T-helper 2 cell treated with Interferon-gamma antibody and Interleukin-4, amounts not matched to agents 100 ng/mL and 5 ng/mL, for 36 hours (primary cell): Measurements from ENCODE around the gene PRMT3. TPM values are rescaled to one million over a fixed set of nuclear protein-coding genes. Genes with fewer than 3 reads are reported as not detected.

Source experiments
- intact Hi-C: fragments of 100-400 bp; cut with micrococcal nuclease; formaldehyde crosslinking; loops from one replicate; pipeline ENCODE4 v1.15.1; 2023
- total RNA-seq: library from RNA; stranded (reverse); gene quantifications from 2 replicates; pipeline ENCODE4 v1.2.3, GENCODE V29; 2022

Gene PRMT3
- total RNA-seq, 1 donor from 2014 or later, result 21.6 TPM

DNA sequence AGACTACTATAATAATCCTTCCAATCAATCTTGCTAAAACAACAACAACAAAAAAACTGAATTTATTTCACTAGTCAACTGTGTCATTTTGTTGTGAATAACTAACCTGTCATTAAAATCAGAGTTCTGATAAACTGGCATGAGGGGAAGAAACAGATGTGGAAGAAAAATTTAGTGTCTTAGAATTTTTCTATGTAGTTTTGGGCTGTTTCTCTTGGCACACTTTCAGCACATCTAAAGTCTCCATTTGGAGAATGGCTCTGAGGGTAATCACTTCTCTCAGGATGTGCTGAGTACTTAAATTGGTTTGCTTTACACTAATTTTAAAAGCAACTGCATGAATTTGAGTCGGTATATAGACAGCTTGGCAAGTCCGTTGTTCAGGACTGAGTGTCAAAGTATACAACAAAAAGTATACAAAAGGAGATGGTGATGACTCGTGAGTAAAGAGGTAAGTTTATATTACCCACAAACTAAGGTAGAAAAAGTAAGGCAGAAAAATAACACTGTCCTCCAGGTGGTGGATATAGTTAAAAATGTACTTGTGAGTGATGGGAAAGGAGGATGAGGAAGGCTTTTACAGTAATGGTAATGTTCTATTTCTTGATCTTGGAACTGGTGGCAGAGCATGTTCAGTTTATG, 13.8 kb upstream of the PRMT3 start:
- intact Hi-C loops, result no loop called here

DNA sequence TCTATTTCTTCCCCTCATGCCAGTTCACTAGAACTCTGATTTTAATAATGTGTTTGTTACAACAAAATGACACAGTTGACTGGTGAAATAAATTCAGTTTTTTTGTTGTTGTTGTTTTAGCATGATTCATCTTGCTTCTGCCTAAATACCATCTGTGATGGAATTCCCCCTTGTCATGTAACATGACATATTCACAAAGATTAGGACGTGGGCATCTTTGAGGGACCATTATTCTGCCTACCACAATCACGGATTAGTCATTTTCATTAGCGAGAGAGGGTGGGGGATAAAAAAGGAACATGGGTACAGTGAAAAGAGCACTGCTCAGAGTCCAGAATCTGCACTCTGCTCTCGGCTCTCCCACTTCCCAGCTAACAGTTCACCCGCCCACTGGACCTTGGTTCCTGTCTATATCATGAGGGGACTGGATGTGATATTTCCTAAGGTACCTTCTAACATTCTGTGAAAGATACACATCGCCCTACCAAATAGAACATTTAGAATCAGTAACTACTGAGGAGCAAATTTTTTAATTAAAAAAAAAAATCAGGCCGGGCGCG, 12.7 kb upstream of the PRMT3 start:
- intact Hi-C loops, result no loop called here

DNA sequence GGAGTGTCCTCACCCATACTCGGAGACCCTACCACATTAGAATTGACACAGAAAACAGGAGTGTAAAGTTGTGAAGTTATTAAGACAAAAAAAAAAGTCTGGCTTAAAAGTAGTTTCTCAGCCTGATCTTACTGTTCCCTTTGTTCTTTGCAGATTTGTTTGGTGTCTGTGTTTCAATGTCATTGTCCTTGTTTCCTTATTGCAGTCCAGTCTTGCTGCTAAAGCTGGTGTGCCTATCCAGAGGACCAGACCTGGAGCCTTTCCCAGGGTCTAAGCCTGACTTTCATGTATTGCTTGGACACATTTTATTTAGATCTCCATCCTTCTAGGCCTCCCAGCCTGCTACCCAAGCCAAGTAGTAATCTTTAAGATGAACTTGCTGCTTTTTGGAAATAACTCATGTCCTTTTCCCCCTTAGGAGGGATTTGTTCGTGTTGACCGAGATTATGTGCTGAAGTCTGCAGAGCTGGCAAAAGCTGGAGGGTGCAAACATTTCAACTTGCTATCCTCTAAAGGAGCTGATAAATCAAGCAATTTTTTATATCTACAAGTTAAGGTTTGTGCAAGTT, 11.3 kb upstream of the PRMT3 start:
- intact Hi-C loops, result no loop called here

DNA sequence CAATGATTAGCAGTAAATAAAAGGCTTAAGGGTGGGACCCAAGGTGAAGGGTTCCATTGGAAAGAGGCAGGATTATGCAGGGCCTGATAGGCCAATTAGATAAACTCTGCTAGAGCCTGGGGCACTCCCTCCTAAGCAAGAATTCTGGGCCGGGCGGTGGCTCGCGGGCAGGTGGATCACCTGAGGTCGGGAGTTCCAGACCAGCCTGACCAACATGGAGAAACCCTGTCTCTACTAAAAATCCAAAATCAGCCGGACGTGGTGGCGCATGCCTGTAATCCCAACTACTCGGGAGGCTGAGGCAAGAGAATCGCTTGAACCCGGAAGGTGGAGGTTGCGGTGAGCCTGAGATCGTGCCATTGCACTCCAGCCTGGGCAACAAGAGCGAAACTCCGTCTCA, 1.5 kb upstream of the PRMT3 start:
- intact Hi-C loops, result loop anchor here (2.0 to 5.0 kb wide), 2 partner anchors 673 to 1144 kb away; partner anchors contain the start of genes E2F8 and NAV2

DNA sequence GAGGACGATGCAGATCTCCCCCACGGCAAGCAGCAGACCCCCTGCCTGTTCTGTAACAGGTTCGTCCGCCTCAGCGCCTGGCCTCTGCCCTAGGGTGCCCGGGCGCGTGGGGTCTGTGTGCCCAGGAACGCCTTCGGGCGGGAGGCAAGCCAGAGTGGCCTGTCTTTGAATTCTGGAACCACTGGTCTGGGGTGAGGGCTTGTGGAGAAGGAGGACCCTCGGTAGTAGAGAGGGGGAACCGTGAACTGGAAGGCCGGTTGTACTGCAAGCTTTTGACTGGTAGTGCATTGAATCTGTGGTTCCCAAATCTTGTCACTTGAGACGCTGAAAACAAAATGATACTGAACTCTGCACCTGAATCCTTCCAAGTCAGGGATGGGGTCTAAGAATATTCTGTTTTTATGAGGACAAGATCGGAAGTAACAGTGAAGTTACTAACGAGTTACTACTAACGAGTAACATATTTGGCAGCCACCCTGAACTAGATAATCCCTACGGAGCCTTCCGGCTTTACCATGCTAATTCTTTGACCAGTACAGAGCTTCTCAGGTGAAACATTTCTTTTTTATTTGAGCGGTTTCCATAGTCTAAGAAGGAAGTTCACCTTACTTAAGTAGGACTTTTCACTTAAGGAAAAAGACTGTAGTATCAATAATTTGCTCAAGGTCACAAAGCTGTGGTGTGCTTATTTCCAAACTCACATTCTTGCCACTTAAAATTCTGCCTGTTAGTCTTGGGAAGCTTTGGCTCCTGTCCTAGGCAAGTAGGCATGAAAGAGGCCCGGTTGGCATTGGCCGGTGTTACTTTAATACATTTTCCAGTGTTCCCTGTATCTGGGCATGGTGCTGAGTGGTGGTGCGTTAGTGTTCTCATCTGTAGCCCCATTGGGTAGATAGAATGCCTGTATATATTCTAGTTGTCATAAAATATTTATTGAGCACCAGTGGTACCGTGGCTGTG, 860 bp downstream of the PRMT3 start:
- intact Hi-C loops, result loop anchor here (5.0 kb wide), 1 partner anchor 1146 kb away; the partner anchor contains the start of gene E2F8

DNA sequence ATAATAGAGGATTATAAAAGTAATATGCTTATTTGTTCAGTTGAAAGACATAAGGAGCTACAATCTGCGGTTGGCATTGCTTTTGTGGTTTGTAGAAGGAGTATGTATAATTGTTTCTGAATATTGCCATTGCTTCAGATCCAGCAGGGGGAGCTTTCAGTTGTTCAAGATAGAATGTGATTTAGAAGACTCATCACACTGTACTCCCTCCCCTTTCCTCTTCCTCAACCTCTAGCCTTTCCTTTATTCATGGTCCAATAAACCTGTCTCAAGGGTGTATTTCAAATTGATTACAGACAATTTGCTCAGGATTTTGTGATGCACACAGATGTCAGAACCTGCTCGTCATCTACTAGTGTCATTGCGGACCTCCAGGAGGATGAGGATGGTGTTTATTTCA, 9.8 kb downstream of the PRMT3 start:
- intact Hi-C loops, result loop anchor here (1.0 kb wide), 3 partner anchors 10 to 213 kb away; partner anchors contain the start of gene PRMT3

DNA sequence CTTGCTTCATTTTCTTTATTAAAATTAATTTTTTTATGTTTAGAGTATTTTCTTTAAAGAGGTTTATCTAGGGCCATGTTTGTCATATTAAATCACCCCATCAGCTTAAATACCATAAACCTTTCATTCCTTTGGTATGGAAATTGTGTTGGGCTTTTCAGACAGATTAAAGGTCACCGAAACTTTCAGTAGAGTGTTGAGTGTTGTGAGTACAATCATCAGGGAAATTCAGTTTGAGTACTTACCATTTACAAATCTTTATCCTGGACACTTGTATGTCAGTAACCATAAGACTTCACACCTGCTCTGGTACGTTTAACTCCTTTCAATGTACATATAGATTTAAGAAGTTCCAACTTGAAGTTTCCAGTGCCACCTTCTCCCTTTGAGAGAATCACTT, 12.0 kb downstream of the PRMT3 start:
- intact Hi-C loops, result no loop called here

DNA sequence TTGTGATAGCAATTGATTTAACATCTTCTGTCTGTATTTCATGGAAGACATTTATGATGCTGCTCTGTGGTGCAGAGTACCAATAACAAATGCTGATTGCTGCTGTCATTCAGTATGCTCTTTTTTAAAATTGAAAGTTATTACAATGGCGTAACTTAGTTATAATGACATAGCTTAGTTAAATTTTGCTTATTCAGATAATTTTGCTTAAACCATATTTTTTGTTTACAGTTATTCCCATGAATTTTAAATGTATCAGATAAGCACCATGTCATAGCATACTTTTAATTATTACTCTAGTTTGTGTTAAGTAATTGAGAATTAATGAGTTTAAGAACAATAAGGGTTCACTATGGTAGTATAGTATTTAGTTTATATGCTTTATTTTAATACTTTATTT, 15.5 kb downstream of the PRMT3 start:
- intact Hi-C loops, result no loop called here

DNA sequence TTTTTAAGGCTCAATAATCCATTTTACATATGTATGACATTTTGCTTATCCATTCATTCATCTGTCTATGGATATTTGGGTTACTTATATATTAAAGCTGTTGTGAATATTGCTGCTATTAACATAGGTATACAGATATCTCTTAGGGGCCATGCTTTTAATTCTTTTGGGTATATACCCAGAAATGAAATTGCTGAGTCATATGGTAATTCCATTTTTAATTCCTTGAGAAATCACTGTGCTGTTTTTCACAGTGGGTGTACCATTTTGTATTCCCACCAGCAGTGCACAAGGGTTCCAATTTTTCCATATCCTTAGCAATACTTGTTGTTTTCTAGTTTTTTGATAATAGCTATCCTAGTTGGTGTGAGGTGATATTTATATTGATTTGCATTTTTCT, 19.0 kb downstream of the PRMT3 start:
- intact Hi-C loops, result no loop called here

DNA sequence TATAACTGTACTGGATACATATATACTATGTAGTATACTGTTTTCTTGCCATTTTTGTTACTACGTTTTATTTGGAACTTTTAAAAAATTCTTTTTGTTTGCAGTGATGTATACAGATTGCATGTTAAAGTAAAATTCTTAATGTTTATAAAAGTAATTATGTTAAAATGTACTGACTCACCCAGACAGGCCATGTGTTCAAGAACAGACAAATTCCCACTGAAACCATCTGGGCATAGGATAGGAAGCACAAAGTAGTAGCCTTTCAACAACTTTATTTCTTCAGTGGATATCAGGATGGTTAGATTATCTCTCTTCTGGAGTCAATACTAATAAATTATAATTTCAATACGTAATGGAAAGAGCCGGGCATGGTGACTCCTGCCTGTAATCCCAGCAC, 19.8 kb downstream of the PRMT3 start:
- intact Hi-C loops, result no loop called here

DNA sequence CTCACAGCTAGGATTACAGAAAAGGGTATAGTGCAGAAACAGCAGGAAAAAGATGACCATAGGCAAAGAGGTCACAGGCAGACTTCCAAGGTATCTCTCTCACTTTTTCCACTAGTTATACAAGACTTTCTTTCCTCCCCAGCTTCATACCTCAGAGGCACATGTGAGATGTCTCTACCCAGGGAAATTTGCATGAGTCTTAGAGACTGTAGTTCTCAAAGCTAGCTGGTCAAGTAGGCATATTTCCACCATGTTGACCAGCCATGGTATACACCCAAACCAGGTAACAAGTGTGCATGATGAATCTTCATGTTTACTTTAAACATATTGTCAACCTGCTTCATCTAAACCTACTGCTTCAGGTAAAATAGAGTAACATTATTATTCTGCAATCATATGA, 27.9 kb downstream of the PRMT3 start:
- intact Hi-C loops, result no loop called here

DNA sequence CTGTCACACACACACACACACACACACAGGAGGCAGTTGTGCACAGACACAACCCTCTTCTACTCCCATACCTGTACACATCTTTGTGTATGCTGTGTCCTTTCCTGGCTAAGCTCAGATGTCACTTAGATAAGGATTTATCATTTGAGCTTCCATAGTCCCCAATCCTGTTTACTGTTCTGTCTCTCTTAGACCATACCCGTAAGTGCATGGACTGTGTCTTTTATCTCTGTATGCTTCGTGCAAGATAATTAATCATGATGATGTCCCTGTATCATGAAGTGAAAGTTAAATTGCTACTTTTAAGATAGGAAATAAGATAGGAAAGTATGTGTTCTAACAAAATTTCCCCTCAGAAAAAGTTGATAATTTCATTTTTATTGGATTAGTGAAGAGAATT, 30.3 kb downstream of the PRMT3 start:
- intact Hi-C loops, result no loop called here

DNA sequence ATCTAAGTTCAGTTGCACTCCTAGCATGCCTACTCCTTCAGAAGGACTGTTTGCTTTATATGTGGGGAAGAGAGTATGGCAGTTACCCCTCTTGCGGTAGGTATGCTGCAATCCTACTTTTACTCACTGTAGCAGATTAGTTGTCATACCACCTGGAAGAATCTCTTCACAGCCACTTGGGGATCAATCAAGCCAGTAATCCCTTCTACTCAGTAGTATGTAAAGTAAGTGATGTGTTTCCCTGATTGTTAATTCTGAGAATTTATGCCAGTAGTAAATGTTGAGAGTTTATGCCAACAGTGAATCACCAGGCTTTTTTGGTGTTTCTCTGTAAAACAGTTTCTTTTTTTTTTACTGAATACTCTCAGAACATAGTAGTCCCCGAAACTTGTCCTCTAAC, 34.4 kb downstream of the PRMT3 start:
- intact Hi-C loops, result no loop called here

DNA sequence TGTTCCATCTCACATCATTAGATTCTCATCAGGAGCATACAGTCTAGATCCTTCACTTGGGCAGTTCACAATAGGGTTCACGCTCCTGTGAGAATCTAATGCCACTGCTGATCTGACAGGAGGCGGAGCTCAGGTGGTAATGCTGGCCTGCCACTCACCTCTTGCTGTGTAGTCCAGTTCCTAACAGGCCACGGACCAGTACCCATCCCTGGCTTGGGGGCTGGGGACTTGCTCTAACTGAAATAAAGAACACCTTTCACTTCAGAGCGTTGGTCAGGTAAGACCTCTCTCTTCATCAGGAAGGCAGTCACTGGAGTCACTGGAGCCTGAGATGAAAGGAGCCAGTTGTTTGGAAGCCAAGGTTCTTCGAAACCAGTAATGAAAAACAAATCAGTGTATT, 41.7 kb downstream of the PRMT3 start:
- intact Hi-C loops, result no loop called here

DNA sequence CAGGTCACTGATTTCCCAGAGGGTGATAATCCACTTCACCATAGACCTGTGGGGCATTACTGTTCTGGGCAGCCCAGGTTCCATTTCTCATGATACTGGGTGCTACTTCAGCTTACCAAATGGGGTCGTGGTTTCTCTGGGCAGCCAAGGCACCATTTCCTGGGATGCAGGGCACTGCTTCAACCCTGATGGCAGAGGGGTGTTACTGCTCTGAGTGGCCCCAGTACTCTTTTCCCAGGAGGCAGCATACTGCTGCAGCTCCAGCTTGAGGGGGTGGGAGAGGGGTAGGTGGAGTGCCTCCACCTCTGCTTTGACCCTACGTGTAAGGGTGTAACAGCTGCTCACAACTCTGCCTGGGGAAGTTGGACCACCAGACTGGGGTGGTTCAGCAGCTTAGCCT, 51.1 kb downstream of the PRMT3 start:
- intact Hi-C loops, result no loop called here

DNA sequence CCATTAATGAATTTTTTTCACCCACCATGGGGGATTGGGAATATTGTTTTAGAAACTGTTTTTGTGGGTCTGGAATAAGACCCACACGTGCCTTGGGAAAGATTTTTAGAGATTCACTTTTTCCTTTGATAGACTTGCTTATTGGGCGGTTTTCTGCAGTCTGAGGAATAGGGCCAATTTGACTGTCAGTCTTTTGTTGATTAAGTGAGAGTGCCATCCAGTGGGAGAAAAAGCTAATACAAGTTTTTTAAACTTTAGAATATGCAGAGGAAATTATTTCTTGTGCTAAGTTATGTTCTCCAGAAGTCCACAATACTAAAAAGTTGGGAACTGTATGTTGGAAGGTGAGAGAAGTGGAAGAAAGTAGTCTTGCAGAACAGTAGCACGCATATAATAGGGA, 56.1 kb downstream of the PRMT3 start:
- intact Hi-C loops, result loop anchor here (1.0 to 2.0 kb wide), 3 partner anchors 46 to 315 kb away; partner anchors contain the start of gene PRMT3

DNA sequence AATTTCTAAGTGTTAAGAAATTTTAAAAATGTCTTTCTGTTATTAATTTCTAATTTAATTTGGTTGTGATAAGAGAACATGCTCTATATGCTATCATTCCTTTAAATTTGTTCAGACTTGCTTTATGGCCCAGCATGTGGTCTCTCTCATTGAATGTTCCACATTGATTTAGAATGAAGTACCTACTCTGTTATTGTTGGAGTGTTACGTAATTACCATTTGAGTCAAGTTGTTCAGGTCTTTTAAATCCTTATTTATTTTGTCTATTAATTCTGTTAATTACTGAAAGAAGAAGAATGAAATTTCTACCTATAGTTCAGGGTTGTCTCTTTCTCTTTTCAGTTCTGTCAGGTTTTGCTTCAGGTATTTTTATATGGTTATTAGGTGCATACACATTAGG, 57.0 kb downstream of the PRMT3 start:
- intact Hi-C loops, result no loop called here

DNA sequence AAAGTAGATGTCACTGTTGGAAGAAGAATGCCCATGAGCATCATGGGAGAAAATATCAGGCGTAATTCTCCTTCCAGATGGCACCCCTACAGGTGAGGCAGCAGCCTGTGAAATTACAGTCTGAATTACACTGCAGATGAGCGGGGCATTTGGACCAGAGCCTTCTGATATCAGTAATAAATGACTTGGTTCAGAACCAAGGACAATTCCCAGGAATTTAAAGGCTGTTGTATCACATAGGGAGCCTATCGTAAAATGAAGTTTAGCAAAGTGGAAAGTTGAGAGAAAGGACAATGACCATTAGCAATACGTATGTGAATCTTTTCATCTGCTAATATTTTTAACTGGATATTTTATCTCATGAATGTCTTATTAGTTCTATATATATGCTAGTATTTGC, 61.3 kb downstream of the PRMT3 start:
- intact Hi-C loops, result no loop called here

DNA sequence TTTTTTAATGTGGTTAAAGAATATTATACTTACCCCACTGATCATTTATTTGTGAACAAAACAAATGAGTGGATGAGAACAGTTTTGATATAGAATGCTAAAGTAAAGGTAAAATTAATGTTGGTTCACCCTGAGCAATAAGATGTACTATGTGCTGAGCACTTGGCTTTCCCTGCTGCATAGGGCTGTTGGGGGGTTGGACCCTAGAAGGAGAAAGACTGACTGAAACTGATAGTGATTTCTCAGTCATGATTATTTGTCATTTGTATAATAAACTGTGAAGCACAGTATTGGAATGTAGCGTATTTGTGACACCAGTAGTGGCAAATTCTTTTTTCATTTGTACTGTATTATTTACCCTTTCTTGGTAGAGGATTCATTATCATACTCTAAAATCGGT, 63.3 kb downstream of the PRMT3 start:
- intact Hi-C loops, result no loop called here

DNA sequence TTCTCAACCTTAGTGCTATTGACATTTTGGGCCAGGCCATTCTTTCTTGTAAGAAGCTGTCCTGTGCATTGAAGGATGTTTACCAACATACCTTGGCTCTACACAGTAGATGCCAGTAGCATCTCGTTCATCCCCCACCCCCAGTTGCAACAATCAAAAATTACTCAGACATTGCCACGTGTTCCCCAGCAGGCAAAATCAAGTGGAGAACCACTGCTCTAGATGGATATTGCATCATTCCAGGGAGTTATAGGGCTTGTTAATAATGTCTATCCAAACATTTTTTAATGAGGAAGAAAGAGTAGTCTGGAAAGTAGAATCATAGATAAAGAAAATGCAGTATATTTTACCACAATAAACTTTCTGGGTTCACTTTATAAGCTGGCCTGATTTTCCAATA, 64.1 kb downstream of the PRMT3 start:
- intact Hi-C loops, result no loop called here

DNA sequence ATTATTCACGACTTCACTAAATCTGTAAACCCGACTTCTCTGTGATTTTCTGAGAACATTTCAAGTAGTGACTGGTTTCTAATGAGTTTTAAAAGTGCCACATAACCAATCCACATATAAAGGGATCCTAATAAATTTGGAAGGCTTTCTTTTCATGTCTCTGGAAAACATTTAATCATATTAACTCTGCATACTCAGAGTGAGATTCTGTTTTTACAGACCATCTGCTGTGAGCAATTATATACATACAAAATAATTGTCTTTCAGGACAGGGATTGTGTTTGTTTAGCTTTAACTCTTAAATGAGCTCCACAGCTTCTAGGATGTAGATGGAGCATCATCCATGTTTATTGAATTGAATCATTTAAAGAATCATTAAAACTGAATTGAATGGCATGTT, 65.1 kb downstream of the PRMT3 start:
- intact Hi-C loops, result no loop called here
